Right lobe of liver (tissue), 4 donors: ENCODE data around the gene CLDN15.

ENCODE experiments used
- CTCF ChIP-seq, 4 donors: fragments of 200-600 bp in 3 of 4; fragments of 450-650 bp in 1 of 4; IDR thresholded peaks; one replicate each; pipeline versions ENCODE4 v1.5.1 to v1.8.0; 2016 to 2022; ENCODE audit warnings: antibody characterized with exemption in 4 of 4, mild to moderate bottlenecking in 2 of 4
- POLR2A ChIP-seq: fragments of 450-650 bp; IDR thresholded peaks from one replicate; pipeline ENCODE4 v1.6.1; 2017; ENCODE audit warnings: antibody characterized with exemption, mild to moderate bottlenecking
- donor health status: DM: no; HTN: no; CAD: no.
- donor health status: DM: no; HTN: no; CAD: no.
- donor health status: DM: no; HTN: yes; CAD: no.

GRCh38 chr7:101189109-101189508 is 48.5 kb downstream of the CLDN15 start:
- no peak for TF ChIP-seq CTCF (IDR thresholded peaks at IDR 0.05)
- no peak for TF ChIP-seq POLR2A
